ENCODE results near the gene NSUN2. TPM values are rescaled to one million over a fixed set of nuclear protein-coding genes. Genes with fewer than 3 reads are reported as not detected.

Gene NSUN2
- total RNA-seq, 1 experiment from 2014 or later = 69.1 TPM

DNA sequence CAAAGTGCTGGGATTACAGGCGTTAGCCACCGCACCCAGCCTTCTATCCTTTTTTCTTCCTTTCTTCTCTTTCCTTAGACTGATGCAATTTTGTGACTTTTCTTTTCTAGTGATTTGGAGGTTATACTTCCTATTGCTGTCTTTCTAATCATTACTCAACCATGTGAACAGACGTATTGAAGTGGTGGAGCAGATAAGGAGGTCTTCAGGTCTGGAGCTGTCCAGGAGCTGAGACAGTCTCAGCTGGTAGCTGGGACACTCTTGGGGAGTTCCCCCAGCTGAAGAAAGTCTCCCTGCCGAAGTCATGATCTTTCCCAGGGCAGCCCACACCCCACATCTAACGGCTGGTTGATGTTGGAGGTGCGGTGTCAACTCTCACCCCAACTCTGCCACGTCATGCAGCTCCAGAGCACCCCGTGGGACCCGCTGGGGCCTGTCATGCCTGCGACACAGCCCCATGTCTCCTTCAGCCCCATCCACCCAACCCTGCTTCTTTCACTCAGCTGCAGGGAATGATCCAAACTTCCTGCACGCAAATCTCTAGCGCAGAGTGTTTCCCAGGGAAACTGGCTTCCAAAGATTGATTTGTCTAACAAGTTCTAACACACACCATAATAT, 41.1 kb downstream of the NSUN2 start:
- no peak for DNase-seq

DNA sequence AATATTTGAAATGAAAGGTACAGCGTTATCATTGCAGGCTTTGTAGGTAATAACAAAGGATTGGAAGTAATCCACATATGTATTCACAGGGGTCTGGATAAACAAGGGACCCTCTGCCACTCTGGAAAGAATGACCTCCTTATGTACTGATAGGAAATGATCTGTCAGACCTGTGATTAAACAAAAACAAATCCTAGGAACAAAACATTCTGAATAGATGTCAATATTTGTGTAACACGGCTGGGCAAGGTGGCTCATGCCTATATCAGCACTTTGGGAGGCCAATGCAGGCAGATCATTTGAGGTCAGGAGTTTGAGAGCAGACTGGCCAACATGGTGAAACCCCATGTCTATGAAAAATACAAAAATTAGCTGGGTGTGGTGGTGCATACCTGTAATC, 42.3 kb downstream of the NSUN2 start:
- Histone ChIP-seq H3K9me3 (ENCODE audit: low read length) (no peaks in the 10 kb centered on the region), H3K27me3 (ENCODE audit: low read length) (no peaks in the 10 kb centered on the region), H3K36me3 (ENCODE audit: insufficient read depth, low read length) (no peaks in the 10 kb centered on the region), H3K4me3 (ENCODE audit: low read length) (no peak overlapping the region), H3K79me2 (ENCODE audit: low read length) (no peaks in the 10 kb centered on the region), H2AFZ (ENCODE audit: low read length) (no peak overlapping the region), H3K9ac (ENCODE audit: low read length) (no peak overlapping the region), H3K9me2 (replicated peaks; ENCODE audit: insufficient read depth, low read length) (no peaks in the 10 kb centered on the region), H4K20me1 (ENCODE audit: insufficient read depth, low read depth, low read length) (no peaks in the 10 kb centered on the region), H3K27ac (ENCODE audit: low read length) (no peak overlapping the region), H3K4me1 (ENCODE audit: low read length) (no peaks in the 10 kb centered on the region), H3K4me2 (ENCODE audit: low read depth, low read length, poor library complexity, severe bottlenecking) (no peak overlapping the region)
- no peak for DNase-seq

More for the DNA sequence above, 41.1 kb downstream of the NSUN2 start:
- Histone ChIP-seq H3K36me3 (ENCODE audit: insufficient read depth, low read length) (peaks cover 2% of the 10 kb centered on the region; the same call in 1 of the 2 replicates), H3K27ac (ENCODE audit: low read length) (no peak overlapping the region), H3K9ac (ENCODE audit: low read length) (no peak overlapping the region), H3K4me2 (ENCODE audit: low read depth, low read length, poor library complexity, severe bottlenecking) (no peak overlapping the region), H3K79me2 (ENCODE audit: low read length) (no peaks in the 10 kb centered on the region), H4K20me1 (ENCODE audit: insufficient read depth, low read depth, low read length) (no peaks in the 10 kb centered on the region), H3K4me1 (ENCODE audit: low read length) (no peaks in the 10 kb centered on the region), H3K27me3 (ENCODE audit: low read length) (no peaks in the 10 kb centered on the region), H3K9me2 (replicated peaks; ENCODE audit: insufficient read depth, low read length) (no peaks in the 10 kb centered on the region), H2AFZ (ENCODE audit: low read length) (no peak overlapping the region), H3K4me3 (ENCODE audit: low read length) (no peak overlapping the region), H3K9me3 (ENCODE audit: low read length) (no peaks in the 10 kb centered on the region)

DNA sequence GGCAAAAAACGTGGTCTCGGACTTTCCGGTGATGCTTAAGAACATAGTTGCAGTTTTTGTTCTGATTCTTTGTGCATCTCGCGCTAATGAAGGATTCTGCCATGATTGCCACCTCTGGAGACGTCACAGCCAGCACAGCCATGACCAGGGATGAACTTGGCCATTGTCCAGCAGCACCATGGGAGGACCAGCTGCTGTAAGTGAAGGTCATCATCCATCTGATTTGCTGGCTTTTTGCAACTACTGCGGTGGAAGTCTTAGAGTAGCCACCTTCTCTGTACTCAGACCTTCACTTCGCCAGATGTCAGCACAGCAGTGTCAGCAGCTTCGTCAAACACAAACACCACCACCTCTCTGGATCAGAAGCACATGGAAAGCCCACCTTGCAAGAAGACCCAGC, 45.7 kb downstream of the NSUN2 start:
- H2AFZ ChIP-seq (ENCODE audit: low read length) = no peak overlapping the region
- H4K20me1 ChIP-seq (ENCODE audit: insufficient read depth, low read depth, low read length) = no peaks in the 10 kb centered on the region
- DNase-seq = no peak
- H3K4me3 ChIP-seq (ENCODE audit: low read length) = no peak overlapping the region
- H3K27ac ChIP-seq (ENCODE audit: low read length) = no peak overlapping the region
- no peak overlapping the region for H3K4me2 ChIP-seq (ENCODE audit: low read depth, low read length, poor library complexity, severe bottlenecking)
- H3K9ac ChIP-seq (ENCODE audit: low read length) = no peak overlapping the region
- no peaks in the 10 kb centered on the region for H3K79me2 ChIP-seq (ENCODE audit: low read length)
- no peaks in the 10 kb centered on the region for H3K36me3 ChIP-seq (ENCODE audit: insufficient read depth, low read length)
- no peaks in the 10 kb centered on the region for H3K9me3 ChIP-seq (ENCODE audit: low read length)
- H3K9me2 ChIP-seq (replicated peaks; ENCODE audit: insufficient read depth, low read length) = no peaks in the 10 kb centered on the region
- H3K27me3 ChIP-seq (ENCODE audit: low read length) = no peaks in the 10 kb centered on the region
- no peaks in the 10 kb centered on the region for H3K4me1 ChIP-seq (ENCODE audit: low read length)

DNA sequence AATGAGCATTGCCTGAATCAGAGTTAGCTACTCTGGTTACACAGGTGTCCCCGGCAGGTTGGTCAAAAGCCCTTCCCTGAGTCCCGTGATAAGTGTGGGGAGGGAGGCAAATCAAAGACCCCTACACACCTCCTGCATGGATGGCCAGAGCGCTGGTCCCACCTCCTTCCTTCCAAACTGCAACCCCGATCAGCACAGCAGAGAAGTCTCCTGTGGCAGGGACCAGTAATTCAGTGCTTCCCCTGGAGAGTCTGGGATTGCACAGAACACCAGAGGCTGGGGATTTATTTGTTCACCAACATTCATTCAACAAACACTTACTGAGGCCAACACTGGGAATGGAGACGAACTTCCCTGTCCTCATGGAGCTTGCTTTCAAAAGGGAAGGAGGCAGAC, 46.2 kb downstream of the NSUN2 start:
- Histone ChIP-seq H3K27ac (ENCODE audit: low read length) (no peak overlapping the region), H3K4me2 (ENCODE audit: low read depth, low read length, poor library complexity, severe bottlenecking) (no peak overlapping the region), H3K9me2 (replicated peaks; ENCODE audit: insufficient read depth, low read length) (no peaks in the 10 kb centered on the region), H3K36me3 (ENCODE audit: insufficient read depth, low read length) (no peaks in the 10 kb centered on the region), H3K4me3 (ENCODE audit: low read length) (no peak overlapping the region), H3K9me3 (ENCODE audit: low read length) (no peaks in the 10 kb centered on the region), H3K4me1 (ENCODE audit: low read length) (no peaks in the 10 kb centered on the region), H2AFZ (ENCODE audit: low read length) (no peak overlapping the region), H4K20me1 (ENCODE audit: insufficient read depth, low read depth, low read length) (no peaks in the 10 kb centered on the region), H3K9ac (ENCODE audit: low read length) (no peak overlapping the region), H3K27me3 (ENCODE audit: low read length) (no peaks in the 10 kb centered on the region), H3K79me2 (ENCODE audit: low read length) (no peaks in the 10 kb centered on the region)
- DNase-seq = no peak

DNA sequence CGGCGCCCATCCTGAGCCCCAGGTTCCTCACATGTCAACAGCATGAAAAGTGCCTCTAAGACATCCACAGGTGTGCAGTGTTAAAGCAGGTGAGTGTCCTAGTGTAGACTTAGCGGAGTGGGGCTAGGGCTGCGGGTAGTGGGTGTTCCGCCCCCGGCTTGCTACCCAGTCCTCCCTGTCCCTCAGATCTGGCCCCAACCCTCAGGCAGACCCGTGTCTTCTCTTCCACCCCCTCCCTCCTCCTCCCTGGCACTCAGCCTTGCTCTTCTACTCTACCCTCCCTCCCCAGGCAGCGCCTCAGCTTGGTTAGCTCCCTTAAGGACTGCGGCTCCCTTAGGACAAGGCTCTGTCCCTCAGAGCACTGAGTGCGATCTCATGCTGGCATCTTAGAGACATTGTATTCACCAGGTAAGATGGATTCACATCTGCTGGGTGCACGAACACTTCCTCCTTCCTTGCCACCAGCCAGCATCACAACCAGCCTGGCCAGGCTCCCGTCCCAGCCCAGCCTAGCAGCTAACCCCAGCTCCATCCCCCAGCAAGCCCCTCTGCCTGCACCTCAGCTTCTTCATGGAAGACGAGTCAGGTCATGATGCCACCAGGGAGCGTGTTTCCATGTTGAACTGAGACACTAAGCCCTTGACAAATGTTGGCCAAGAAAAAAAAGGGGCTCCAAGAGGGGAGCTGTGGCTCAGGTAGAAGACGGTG, 46.8 kb downstream of the NSUN2 start:
- no peaks in the 10 kb centered on the region for H4K20me1 ChIP-seq (ENCODE audit: insufficient read depth, low read depth, low read length)
- DNase-seq = no peak
- no peak overlapping the region for H3K27ac ChIP-seq (ENCODE audit: low read length)
- H3K36me3 ChIP-seq (ENCODE audit: insufficient read depth, low read length) = no peaks in the 10 kb centered on the region
- no peak overlapping the region for H3K4me3 ChIP-seq (ENCODE audit: low read length)
- H3K9me2 ChIP-seq (replicated peaks; ENCODE audit: insufficient read depth, low read length) = no peaks in the 10 kb centered on the region
- H2AFZ ChIP-seq (ENCODE audit: low read length) = no peak overlapping the region
- H3K9ac ChIP-seq (ENCODE audit: low read length) = no peak overlapping the region
- no peaks in the 10 kb centered on the region for H3K4me1 ChIP-seq (ENCODE audit: low read length)
- no peaks in the 10 kb centered on the region for H3K79me2 ChIP-seq (ENCODE audit: low read length)
- no peaks in the 10 kb centered on the region for H3K9me3 ChIP-seq (ENCODE audit: low read length)
- H3K4me2 ChIP-seq (ENCODE audit: low read depth, low read length, poor library complexity, severe bottlenecking) = no peak overlapping the region
- no peaks in the 10 kb centered on the region for H3K27me3 ChIP-seq (ENCODE audit: low read length)

GRCh38 chr5:6585168-6585567, 47.7 kb downstream of the NSUN2 start:
- Histone ChIP-seq H3K4me3 (ENCODE audit: low read length) (no peak overlapping the region), H2AFZ (ENCODE audit: low read length) (no peak overlapping the region), H3K79me2 (ENCODE audit: low read length) (no peaks in the 10 kb centered on the region), H3K27me3 (ENCODE audit: low read length) (no peaks in the 10 kb centered on the region), H4K20me1 (ENCODE audit: insufficient read depth, low read depth, low read length) (no peaks in the 10 kb centered on the region), H3K9ac (ENCODE audit: low read length) (no peak overlapping the region), H3K4me1 (ENCODE audit: low read length) (no peaks in the 10 kb centered on the region), H3K36me3 (ENCODE audit: insufficient read depth, low read length) (no peaks in the 10 kb centered on the region), H3K9me2 (replicated peaks; ENCODE audit: insufficient read depth, low read length) (no peaks in the 10 kb centered on the region), H3K4me2 (ENCODE audit: low read depth, low read length, poor library complexity, severe bottlenecking) (no peak overlapping the region), H3K27ac (ENCODE audit: low read length) (no peak overlapping the region), H3K9me3 (ENCODE audit: low read length) (no peaks in the 10 kb centered on the region)
- DNase-seq = no peak

GRCh38 chr5:6584727-6585126, 48.1 kb downstream of the NSUN2 start:
- Histone ChIP-seq H3K4me2 (ENCODE audit: low read depth, low read length, poor library complexity, severe bottlenecking) (no peak overlapping the region), H3K9me3 (ENCODE audit: low read length) (no peaks in the 10 kb centered on the region), H3K9ac (ENCODE audit: low read length) (no peak overlapping the region), H3K27ac (ENCODE audit: low read length) (no peak overlapping the region), H3K4me3 (ENCODE audit: low read length) (no peak overlapping the region), H3K9me2 (replicated peaks; ENCODE audit: insufficient read depth, low read length) (no peaks in the 10 kb centered on the region), H4K20me1 (ENCODE audit: insufficient read depth, low read depth, low read length) (no peaks in the 10 kb centered on the region), H3K4me1 (ENCODE audit: low read length) (no peaks in the 10 kb centered on the region), H3K36me3 (ENCODE audit: insufficient read depth, low read length) (no peaks in the 10 kb centered on the region), H3K27me3 (ENCODE audit: low read length) (no peaks in the 10 kb centered on the region), H3K79me2 (ENCODE audit: low read length) (no peaks in the 10 kb centered on the region), H2AFZ (ENCODE audit: low read length) (no peak overlapping the region)
- DNase-seq = no peak

DNA sequence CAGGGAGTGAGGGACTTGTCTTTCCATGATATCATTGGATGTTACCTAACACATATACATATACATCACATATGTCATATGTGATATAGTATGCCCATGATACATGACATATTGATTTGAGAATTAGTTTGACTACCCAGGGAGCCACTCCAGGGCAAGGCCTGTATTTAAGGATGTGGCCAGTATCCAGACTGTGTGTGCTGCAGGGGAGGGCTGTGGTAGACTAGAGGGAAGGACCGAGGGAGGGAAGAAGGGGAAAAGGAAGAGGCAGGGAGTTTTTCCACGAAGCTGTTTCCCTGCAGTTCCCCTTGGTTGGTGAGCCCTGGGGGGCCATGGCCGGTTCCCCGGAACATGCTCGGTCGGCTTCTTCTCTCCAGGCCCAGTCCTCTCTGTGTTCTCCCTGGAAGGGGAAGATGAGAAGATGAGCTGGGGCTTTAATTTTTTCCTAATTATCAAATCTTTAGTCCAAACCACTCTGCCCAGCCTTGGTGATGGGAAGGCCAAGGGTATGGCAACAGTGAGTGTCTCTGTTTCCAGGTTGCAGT, 48.7 kb downstream of the NSUN2 start:
- H3K27ac ChIP-seq (ENCODE audit: low read length) = no peak overlapping the region
- DNase-seq = no peak
- H4K20me1 ChIP-seq (ENCODE audit: insufficient read depth, low read depth, low read length) = no peaks in the 10 kb centered on the region
- H3K4me2 ChIP-seq (ENCODE audit: low read depth, low read length, poor library complexity, severe bottlenecking) = no peak overlapping the region
- H3K27me3 ChIP-seq (ENCODE audit: low read length) = no peaks in the 10 kb centered on the region
- H3K9ac ChIP-seq (ENCODE audit: low read length) = no peak overlapping the region
- no peak overlapping the region for H2AFZ ChIP-seq (ENCODE audit: low read length)
- no peak overlapping the region for H3K4me3 ChIP-seq (ENCODE audit: low read length)
- no peaks in the 10 kb centered on the region for H3K9me3 ChIP-seq (ENCODE audit: low read length)
- no peaks in the 10 kb centered on the region for H3K9me2 ChIP-seq (replicated peaks; ENCODE audit: insufficient read depth, low read length)
- no peaks in the 10 kb centered on the region for H3K4me1 ChIP-seq (ENCODE audit: low read length)
- no peaks in the 10 kb centered on the region for H3K36me3 ChIP-seq (ENCODE audit: insufficient read depth, low read length)
- no peaks in the 10 kb centered on the region for H3K79me2 ChIP-seq (ENCODE audit: low read length)

Measured in Karpas-422 (cell line).